ENCODE measurements around the gene CCDC158. TPM values are rescaled to one million over a fixed set of nuclear protein-coding genes. Genes with fewer than 3 reads are reported as not detected.

CCDC158 gene
- total and polyA plus RNA-seq, 2 of the 4 experiments (the other 2 are of a cell fraction): not detected

DNA sequence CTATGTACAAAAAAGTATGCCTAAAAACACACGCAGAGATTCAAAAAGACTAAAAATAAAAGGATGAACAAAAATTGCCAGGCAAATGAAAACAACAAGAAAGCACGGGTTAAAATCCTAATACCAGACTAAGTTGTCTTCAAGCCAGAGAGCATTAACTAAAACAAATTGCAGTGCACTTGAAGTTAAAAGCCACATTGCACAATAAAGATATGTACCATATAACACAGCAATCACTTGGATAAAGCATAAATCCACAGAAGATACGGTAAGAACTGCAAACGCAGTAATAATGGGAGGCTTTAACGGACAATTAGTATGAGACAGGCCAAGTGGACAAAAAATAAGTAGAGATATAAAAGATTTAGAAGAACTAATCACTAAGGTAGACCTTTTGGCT lies 14.9 kb downstream of the CCDC158 start:
- ChIA-PET CTCF (no interaction called here), POLR2A (ENCODE audit: unreplicated experiment) (no interaction called here)
- no CpG with 5 or more reads among the region's 5 CpGs for WGBS, 2 experiments (ENCODE audit: extremely low coverage in 2 of 2, insufficient read length in 1 of 2)
- Histone ChIP-seq H2AK9ac (replicated peaks; ENCODE audit: low read depth, low read length, poor library complexity) (no peak overlapping the region), H3K9me1 (ENCODE audit: insufficient read depth, low read length) (no peaks in the 10 kb centered on the region), H3K27ac (ENCODE audit: insufficient read depth, low read length) (no peak overlapping the region), H2BK20ac (ENCODE audit: low read depth, low read length) (no peak overlapping the region), H2BK15ac (ENCODE audit: low read depth, low read length) (no peak overlapping the region), H3K79me1 (ENCODE audit: low read depth in 1 of 2, low read length in 2 of 2) (no peaks in the 10 kb centered on the region), H3K18ac (ENCODE audit: low read depth, low read length) (no peak overlapping the region), H3K14ac (replicated peaks; ENCODE audit: low read depth, low read length) (no peak overlapping the region), H3K9ac (ENCODE audit: low read depth, low read length) (no peak overlapping the region), H2BK120ac (ENCODE audit: low read depth, low read length) (no peak overlapping the region), H4K5ac (ENCODE audit: low read depth, low read length) (no peak overlapping the region), H3K56ac (ENCODE audit: extremely low read depth, insufficient read depth, low read length) (no peak overlapping the region), H2AFZ (replicated peaks; ENCODE audit: low read length, poor library complexity) (no peak overlapping the region), H2AK5ac (ENCODE audit: low read depth, low read length) (no peak overlapping the region), H3K4ac (ENCODE audit: low read depth, low read length) (no peak overlapping the region), H3K4me3 (ENCODE audit: insufficient read depth, low read depth, low read length) (no peak overlapping the region), H3K4me2 (ENCODE audit: low read depth, low read length) (no peak overlapping the region), H4K91ac (ENCODE audit: insufficient read depth, low read depth, low read length) (no peak overlapping the region), H3K4me1 (ENCODE audit: control insufficient read depth, insufficient read depth, low read length) (no peaks in the 10 kb centered on the region), H3K23ac (ENCODE audit: low read depth, low read length) (no peak overlapping the region), H3K27me3 (ENCODE audit: control insufficient read depth, insufficient read depth, low read length) (peaks cover 15% of the 10 kb centered on the region), H3K9me3 (ENCODE audit: control insufficient read depth, insufficient read depth, low read length) (no peaks in the 10 kb centered on the region), H4K20me1 (ENCODE audit: insufficient read depth, low read length) (no peaks in the 10 kb centered on the region), H4K8ac (ENCODE audit: low read depth in 2 of 2, low read length in 2 of 2) (no peak overlapping the region), H3K36me3 (ENCODE audit: control insufficient read depth, insufficient read depth, low read length) (no peaks in the 10 kb centered on the region), H2BK5ac (ENCODE audit: low read depth, low read length, poor library complexity, severe bottlenecking) (no peak overlapping the region)
- intact Hi-C loops (cut with micrococcal nuclease) (no loop called here), dilution Hi-C loops (cut with HindIII; ENCODE audit: low sequenced_read_pairs, unreplicated experiment) (no loop called here), in situ Hi-C loops (cut with MboI; ENCODE audit: low sequenced_read_pairs) (no loop called here)
- ATAC-seq (ENCODE audit: low read depth) (no peak), DNase-seq (no peak)
- no TSS peak for BruUV-seq (replicated peaks)
- TF ChIP-seq MXI1 (IDR thresholded peaks at IDR 0.05; ENCODE audit: borderline replicate concordance, low read depth, low read length): no peak
- TF ChIP-seq CEBPB (IDR thresholded peaks at IDR 0.05; ENCODE audit: low read depth, low read length): 0 out of 2 replicates have a peak, but pooled peaks have one; percentile 23
